PFSK-1 (cell line): ENCODE data around the gene KLHL1.

Experiments
- FOXP2 ChIP-seq: optimal IDR thresholded peaks from 2 replicates; pipeline ENCODE3; 2011; ENCODE audit warnings: borderline replicate concordance, control low read depth, inconsistent platforms; ENCODE audit not compliant: insufficient read depth; ENCODE audit errors: extremely low read length, extremely low read depth
- POLR2AphosphoS5 ChIP-seq: IDR thresholded peaks from 2 replicates; pipeline ENCODE4 v1.6.1; 2012; ENCODE audit warnings: low read depth, mild to moderate bottlenecking, control low read depth, low read length, moderate library complexity
- SIN3A ChIP-seq: IDR thresholded peaks from 2 replicates; pipeline ENCODE4 v1.6.1; 2012; ENCODE audit warnings: mild to moderate bottlenecking, low read length, moderate library complexity, borderline replicate concordance; ENCODE audit not compliant: insufficient read depth
- TAF1 ChIP-seq: IDR thresholded peaks from 2 replicates; pipeline ENCODE4 v1.6.1; 2012; ENCODE audit warnings: low read length, control low read depth, borderline replicate concordance; ENCODE audit not compliant: insufficient read depth
- TF ChIP-seq, protein P1 (sequence below), 2 experiments: IDR thresholded peaks; 2 replicates each; pipeline versions ENCODE4 v1.6.1 to v1.8.0; 2011 to 2012; ENCODE audit warnings: low read depth in 2 of 2, low read length in 2 of 2, control low read depth in 1 of 2, inconsistent platforms in 1 of 2, mild to moderate bottlenecking in 1 of 2, moderate library complexity in 1 of 2; ENCODE audit not compliant: insufficient read depth in 1 of 2

The KLHL1 gene

DNA sequence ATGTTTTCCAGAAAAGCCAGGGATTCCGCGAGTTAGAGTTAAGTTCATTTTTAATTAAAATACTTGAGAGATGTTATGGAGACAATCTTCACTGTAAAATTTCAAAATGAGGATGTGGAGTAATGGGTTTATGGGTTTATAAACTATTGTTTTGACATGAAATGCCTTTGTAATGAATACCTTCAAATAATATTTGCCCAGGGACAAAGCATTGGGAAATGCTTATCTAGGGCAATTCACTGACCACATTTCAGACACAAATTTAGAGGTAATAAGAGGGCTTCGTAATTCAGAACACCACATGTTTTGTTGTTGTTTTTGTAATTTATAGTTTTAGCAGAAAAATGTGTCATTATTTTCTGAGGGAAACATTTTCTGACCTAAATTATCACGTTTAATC, 241.7 kb downstream of the KLHL1 start:
- TF ChIP-seq SIN3A (no peak), POLR2AphosphoS5 (no peak), FOXP2 (no peak), TAF1 (no peak)
- TF ChIP-seq, protein P1, sequence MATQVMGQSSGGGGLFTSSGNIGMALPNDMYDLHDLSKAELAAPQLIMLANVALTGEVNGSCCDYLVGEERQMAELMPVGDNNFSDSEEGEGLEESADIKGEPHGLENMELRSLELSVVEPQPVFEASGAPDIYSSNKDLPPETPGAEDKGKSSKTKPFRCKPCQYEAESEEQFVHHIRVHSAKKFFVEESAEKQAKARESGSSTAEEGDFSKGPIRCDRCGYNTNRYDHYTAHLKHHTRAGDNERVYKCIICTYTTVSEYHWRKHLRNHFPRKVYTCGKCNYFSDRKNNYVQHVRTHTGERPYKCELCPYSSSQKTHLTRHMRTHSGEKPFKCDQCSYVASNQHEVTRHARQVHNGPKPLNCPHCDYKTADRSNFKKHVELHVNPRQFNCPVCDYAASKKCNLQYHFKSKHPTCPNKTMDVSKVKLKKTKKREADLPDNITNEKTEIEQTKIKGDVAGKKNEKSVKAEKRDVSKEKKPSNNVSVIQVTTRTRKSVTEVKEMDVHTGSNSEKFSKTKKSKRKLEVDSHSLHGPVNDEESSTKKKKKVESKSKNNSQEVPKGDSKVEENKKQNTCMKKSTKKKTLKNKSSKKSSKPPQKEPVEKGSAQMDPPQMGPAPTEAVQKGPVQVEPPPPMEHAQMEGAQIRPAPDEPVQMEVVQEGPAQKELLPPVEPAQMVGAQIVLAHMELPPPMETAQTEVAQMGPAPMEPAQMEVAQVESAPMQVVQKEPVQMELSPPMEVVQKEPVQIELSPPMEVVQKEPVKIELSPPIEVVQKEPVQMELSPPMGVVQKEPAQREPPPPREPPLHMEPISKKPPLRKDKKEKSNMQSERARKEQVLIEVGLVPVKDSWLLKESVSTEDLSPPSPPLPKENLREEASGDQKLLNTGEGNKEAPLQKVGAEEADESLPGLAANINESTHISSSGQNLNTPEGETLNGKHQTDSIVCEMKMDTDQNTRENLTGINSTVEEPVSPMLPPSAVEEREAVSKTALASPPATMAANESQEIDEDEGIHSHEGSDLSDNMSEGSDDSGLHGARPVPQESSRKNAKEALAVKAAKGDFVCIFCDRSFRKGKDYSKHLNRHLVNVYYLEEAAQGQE (IDR thresholded peaks at IDR 0.05; ENCODE audit: insufficient read depth in 1 of 2, low read depth in 2 of 2, low read length in 2 of 2) = no peak

DNA sequence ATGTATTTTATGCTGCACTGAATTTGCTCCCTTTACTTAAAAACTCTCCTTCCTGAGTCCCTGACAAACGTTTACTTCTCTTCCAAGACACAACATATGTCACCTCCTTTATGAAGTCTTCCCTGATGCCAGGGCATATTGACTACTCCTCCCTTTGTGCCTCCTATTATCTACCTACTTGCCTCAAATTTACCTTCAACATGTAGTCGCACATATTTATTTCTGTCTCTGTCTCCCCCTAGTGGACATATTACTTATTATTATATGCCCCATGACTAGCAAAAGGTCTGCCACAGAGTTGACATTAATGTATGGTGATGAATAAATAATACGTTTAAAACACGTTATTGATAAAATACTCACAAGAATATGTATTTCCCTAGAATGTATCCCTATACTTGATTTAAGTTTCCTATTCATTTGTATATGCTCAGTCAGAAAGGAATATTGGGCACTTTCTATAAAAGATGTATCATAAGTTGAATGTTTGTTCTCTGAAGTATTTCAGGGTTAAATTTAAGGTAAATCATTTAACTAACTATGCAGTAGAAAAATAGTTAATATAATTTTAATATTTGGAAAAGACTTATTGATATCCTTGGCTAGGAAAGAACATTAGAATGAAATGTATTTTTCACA, 250.9 kb downstream of the KLHL1 start:
- no peak for TF ChIP-seq TAF1
- TF ChIP-seq FOXP2 = no peak
- no peak for TF ChIP-seq SIN3A
- TF ChIP-seq POLR2AphosphoS5 = no peak
- TF ChIP-seq, protein P1 (IDR thresholded peaks at IDR 0.05; ENCODE audit: insufficient read depth in 1 of 2, low read depth in 2 of 2, low read length in 2 of 2) = no peak

DNA sequence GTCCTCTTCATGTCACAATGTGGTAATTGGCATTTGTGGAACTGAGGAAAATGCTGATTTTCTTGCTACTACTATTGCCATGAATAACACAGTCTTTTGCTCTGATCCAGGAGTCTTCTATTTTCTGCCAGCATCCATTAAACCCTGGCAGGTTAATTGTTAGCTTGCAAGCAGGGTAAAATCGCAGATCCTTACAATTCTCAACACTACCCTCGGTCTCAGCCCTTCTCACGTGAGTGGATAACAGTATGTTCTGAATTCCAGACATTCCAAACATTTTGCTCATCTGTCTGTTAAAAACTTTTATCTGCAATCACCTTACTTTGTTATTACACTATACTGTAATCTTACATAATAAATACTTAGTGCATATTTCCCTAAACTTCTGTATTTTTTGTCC, 251.9 kb downstream of the KLHL1 start:
- TF ChIP-seq SIN3A = no peak
- no peak for TF ChIP-seq TAF1
- TF ChIP-seq FOXP2 = no peak
- TF ChIP-seq, protein P1 (IDR thresholded peaks at IDR 0.05; ENCODE audit: insufficient read depth in 1 of 2, low read depth in 2 of 2, low read length in 2 of 2) = no peak
- TF ChIP-seq POLR2AphosphoS5 = no peak

DNA sequence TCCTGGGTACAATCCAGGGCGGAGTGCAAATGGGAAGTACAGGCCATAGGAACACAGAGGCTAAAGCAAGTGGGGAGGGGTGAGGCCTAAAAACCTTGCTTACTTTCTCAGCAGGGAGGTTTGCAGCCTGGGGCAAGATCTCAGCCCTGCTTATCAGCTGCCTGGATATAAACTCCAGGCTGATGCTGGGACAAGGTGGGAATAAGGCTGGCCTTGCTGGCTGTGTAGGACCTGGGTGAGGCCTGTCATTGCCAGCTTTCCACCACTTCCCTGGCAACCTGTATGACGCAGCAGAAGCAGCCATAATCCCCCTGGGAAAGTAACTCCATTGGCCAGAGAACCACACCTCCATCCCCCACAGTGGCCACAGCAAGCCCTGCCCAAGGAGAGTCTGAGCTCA, 279.7 kb downstream of the KLHL1 start:
- TF ChIP-seq TAF1 (no peak), SIN3A (no peak), FOXP2 (no peak), POLR2AphosphoS5 (no peak)
- TF ChIP-seq, protein P1 (IDR thresholded peaks at IDR 0.05; ENCODE audit: insufficient read depth in 1 of 2, low read depth in 2 of 2, low read length in 2 of 2) = no peak

DNA sequence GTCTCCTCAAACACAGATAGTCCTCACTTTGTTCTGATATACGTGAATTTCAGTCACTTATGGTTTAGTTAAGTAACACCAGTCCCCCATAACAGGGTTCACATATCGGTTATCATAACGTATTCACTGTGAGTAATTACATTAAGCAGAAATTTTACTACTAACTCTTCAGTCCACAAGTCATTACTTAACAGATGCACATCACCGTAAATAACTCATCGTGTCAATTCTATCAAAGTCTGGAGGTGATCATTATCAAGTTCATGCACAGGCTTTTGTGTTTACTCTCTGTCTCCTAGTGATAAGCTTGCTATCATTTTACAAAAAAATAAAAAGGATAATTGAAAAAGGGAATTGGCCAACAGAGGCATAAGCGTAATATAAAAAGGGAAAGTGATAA, 288.1 kb downstream of the KLHL1 start:
- TF ChIP-seq POLR2AphosphoS5 = no peak
- TF ChIP-seq FOXP2 = no peak
- no peak for TF ChIP-seq TAF1
- TF ChIP-seq SIN3A = no peak
- TF ChIP-seq, protein P1 (IDR thresholded peaks at IDR 0.05; ENCODE audit: insufficient read depth in 1 of 2, low read depth in 2 of 2, low read length in 2 of 2) = no peak
